Fibroblast of lung (primary cell): ENCODE data around the gene APOBEC3A.

Experiments
- EZH2 ChIP-seq: IDR thresholded peaks from 2 replicates; pipeline ENCODE4 v1.5.1; 2012; ENCODE audit warnings: low read length, control low read depth, mild to moderate bottlenecking; ENCODE audit errors: missing control alignments
- TF ChIP-seq, protein P1 (sequence below), 2 donors: IDR thresholded peaks in 1 of 2; conservative IDR thresholded peaks in 1 of 2; 1 replicate in 1 of 2; 2 replicates in 1 of 2; pipeline ENCODE4 v1.5.1; 2011 to 2012; ENCODE audit warnings: low read length in 2 of 2, control low read depth in 1 of 2, inconsistent platforms in 1 of 2, low read depth in 1 of 2, mild to moderate bottlenecking in 1 of 2

DNA sequence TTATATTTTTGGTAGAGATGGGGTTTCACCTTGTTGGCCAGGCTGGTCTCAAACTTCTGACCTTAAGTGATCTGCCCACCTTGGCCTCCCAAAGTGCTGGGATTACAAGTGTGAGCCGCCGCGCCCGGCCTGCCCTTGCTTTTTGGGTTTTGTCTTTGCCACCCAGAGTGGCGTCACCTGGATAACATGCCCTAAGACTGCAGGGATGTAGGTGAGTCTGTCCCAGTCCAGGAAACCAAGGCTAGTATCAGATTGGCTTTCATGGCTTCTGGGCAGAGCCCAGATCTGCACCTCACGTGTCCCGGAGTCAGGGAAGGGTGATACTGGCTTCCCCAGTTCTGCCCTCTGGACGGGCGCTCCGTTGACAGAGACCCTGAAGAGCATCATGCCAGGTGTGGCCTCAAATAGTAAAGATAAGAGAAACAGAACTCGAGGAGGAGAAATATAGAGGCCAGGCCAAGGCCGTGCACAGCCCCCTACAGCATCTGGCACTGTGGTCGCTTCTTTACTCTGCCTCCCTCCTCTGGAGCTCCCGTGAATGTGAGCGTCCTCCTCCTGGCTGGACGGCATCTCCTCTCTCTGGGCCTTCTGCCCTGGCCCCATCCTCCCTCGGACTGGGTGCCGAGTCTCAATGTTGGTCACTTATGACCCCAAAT lies 16.9 kb downstream of the APOBEC3A start:
- no peak for TF ChIP-seq EZH2
- TF ChIP-seq, protein P1, sequence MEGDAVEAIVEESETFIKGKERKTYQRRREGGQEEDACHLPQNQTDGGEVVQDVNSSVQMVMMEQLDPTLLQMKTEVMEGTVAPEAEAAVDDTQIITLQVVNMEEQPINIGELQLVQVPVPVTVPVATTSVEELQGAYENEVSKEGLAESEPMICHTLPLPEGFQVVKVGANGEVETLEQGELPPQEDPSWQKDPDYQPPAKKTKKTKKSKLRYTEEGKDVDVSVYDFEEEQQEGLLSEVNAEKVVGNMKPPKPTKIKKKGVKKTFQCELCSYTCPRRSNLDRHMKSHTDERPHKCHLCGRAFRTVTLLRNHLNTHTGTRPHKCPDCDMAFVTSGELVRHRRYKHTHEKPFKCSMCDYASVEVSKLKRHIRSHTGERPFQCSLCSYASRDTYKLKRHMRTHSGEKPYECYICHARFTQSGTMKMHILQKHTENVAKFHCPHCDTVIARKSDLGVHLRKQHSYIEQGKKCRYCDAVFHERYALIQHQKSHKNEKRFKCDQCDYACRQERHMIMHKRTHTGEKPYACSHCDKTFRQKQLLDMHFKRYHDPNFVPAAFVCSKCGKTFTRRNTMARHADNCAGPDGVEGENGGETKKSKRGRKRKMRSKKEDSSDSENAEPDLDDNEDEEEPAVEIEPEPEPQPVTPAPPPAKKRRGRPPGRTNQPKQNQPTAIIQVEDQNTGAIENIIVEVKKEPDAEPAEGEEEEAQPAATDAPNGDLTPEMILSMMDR (conservative IDR thresholded peaks at IDR 0.05 in 1 of 2, IDR thresholded peaks at IDR 0.05 in 1 of 2; ENCODE audit: low read depth in 1 of 2, low read length in 2 of 2): no peak
